Smooth muscle cell of the brain vasculature (primary cell): Measurements from ENCODE around the gene UNK.
"Not testable (repeated sequence)": the region's sequence is repeated elsewhere in the genome, so short reads cannot be mapped to it uniquely, and the experiment has no call there.

Source experiments
- DNase-seq: peaks from one replicate; pipeline ENCODE4 v3.0.0-alpha.2; 2012; ENCODE audit warnings: low read depth, low spot score

Gene UNK

DNA sequence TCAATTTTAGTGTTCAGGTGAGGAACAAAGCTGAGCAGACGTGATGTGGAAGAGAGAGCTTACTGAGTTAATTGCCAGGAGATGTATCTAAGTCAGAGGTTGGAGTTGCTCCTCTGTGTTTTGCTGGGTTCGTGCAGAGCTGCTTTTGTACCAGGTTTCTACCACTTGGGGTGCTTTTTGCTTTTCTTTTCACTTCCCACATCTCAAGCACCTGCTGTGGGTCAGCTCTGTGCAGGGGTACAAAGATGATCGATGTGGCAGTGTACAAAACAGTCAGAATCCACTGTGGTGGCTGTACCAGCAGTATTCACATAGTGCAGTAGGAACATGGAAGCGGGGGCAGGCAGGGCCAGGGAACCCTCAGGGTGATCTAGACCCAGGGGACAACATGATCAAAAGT lies 14.8 kb downstream of the UNK start:
- DNase-seq: no peak

DNA sequence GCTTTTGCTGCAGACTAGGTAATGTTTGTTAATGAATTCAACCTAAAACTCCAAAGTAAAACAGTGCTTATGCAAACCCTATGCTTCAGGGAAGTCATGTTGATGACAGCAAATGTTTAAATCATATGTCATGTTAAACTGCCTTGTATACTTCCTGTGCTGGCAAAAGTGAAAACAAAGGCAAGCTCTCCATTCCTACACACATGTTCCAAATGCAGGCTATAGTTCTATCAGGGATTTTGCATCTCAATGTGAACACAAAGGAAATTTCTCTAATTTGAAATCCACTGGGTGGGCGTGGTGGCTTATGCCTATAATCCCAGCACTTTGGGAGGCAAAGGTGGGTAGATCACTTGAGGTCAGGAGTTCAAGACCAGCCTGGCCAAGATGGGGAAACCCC lies 19.3 kb downstream of the UNK start:
- no peak for DNase-seq

DNA sequence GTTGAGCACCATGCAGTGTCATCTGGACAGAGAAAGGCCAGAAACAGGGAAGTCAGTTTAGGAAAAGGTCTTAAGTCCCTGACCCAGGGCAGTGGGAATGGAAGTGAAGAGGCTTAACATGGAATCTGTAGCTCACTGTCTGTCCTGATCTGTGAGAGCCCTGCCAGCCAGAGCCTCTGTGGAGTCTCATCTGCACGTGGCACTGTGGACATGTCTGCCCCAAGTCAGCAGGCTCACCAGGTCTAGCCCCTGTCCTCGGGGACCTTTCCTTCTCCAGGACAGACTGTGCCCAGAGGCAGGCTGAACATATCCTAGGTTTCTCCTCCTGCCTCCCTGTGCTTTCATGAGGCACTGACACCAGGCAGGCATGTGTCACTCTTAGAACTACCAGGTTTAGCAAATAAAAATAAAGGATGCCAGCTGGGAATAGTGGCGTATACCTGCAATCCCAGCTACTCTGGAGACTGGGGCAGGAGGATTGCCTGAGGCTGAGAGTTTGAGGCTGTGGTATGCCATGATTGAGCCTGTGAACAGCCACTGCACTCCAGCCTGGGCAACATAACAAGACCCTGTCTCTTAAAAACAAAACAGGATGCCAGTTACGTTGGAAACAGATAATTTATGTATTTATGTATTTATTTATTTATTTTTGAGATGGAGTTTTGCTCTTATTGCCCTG lies 22.4 kb downstream of the UNK start:
- no peak for DNase-seq

DNA sequence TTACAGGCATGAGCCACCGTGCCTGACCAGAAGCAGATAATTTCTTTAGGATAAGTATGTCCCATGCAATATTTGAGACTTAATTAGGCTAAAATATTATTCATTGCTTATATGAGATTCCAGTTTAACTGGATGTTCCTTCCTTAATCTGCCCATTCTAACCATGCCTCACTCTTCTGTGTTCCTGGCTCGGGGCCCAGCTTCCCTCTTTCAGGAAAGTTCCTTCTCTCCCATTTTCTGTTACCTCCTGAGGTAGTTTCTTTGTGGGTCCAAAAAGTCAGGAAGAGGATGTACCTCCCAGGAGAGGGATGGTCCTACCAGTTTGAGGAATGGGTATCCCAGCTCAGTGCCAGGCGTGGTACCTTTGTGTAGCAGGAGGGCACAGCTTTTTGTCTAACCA lies 23.3 kb downstream of the UNK start:
- no peak for DNase-seq

DNA sequence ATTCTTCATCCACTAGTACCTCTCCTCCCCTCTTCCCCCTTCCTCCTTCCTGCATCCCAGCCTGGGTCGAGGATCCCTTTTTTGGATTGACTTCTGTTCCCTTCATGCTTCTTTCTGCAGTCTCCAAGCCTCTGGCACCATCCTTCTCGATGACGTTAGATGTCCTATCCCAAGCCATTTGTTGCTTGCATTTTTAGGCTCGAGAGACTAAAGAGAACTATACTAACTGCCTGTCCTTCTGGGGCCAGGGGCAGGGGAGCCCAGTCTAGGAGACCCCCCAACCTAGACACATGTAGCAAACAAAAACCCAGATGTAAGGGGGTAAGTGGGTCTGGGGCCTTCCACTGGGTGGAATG lies 23.9 kb downstream of the UNK start:
- no peak for DNase-seq

DNA sequence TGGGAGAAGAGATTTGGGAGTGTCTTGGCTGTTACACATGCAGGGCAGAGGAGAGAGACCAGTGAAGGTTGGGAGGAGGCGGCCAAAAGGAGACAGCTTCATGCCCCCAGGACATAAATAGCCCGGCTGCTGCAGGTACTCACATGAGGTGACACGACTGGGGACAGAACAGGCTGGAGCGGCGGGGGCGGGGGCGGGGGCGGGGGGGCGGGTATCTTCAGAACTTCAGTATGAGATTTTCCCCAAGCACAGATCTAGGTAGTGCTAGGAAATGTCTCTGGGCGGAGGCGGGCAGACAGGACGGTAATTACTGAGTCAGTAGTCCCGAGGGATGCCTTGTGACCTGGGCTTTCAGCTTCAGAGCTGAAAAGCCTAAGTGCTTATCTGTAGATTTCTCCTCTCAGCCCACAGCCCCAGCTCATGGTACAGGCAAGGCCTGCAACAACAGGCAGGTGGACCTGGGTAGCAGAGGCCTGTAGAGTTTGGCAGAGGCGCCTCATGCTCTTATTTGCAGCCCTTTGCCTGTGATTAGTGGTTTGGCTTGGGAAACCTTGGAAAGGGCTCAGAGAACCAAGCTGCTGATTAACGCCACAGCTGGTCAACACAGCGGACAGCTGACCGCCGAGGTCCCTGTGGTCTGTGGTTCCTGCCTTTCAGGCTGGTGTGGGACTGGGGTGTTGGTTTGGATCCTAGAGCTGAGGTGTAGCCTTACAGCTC lies 24.5 kb downstream of the UNK start:
- DNase-seq: no peak

DNA sequence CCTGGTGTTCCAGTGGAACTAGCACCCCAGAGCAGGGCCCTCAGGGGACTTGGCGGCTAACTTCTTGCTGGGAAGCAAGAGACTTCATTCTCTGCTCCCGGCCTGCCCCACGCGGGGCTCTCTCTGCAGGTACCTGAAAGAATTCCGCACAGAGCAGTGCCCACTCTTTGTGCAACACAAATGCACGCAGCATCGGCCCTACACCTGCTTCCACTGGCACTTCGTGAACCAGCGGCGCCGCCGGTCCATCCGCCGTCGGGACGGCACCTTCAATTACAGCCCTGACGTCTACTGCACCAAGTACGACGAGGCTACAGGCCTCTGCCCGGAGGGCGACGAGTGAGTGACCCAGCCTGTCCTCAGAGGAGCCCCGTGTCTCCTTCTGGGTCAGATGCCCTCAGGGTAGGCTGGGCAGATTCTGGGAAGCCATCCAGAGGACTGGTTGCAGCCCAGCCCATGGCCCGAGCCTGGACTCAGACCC lies 25.1 kb downstream of the UNK start:
- DNase-seq: no peak

DNA sequence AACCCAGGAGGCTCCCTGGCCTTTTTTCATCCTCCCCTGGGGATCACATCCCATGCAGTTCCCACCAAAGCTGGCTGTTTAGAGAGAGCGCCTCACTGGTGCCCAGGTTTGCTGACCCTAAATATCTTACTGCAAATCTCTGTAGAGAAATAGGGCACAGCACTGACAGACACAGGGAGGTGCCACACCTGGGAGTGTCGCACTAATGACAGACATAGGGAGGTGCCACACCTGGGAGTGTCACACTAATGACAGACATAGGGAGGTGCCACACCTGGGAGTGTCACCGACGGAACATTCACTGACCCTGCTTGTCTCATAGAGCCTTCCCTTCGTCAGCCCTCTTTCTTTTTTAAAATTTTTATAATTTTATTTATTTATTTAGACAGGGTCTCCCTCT lies 25.6 kb downstream of the UNK start:
- no peak for DNase-seq

DNA sequence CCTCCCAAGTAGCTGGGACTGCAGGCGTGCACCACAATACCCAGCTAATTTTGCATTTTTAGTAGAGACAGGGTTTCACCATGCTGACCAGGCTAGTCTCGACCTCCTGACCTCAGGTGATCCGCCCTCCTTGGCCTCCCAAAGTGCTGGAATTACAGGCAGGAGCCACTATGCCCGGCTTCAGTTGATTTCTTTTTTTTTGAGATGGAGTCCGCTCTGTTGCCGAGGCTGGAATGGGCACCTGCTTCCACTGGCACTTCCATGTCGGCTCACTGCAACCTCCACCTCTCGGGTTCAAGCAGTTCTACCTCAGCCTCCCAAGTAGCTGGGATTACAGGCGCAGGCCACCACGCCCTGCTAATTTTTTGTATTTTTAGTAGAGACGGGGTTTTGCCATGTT lies 26.1 kb downstream of the UNK start:
- DNase-seq: not testable (repeated sequence)

DNA sequence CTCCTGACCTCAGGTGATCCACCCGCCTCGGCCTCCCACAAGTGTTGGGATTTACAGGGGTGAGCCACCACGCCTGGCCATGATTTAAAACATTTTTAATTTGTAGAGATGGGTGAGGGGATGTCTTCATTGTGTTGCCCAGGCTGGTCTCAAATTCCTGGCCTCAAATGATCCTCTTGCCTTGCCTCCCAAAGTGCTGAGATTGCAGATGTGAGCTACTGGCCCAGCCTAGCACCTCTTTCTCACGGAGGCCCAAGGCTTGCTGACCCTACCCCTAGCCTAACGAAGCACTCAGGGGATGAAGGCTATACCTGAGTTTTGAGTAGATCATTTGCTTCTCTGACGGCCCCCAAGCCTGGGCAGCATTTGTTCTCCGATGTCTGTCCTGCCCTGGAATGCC lies 26.6 kb downstream of the UNK start:
- no peak for DNase-seq

DNA sequence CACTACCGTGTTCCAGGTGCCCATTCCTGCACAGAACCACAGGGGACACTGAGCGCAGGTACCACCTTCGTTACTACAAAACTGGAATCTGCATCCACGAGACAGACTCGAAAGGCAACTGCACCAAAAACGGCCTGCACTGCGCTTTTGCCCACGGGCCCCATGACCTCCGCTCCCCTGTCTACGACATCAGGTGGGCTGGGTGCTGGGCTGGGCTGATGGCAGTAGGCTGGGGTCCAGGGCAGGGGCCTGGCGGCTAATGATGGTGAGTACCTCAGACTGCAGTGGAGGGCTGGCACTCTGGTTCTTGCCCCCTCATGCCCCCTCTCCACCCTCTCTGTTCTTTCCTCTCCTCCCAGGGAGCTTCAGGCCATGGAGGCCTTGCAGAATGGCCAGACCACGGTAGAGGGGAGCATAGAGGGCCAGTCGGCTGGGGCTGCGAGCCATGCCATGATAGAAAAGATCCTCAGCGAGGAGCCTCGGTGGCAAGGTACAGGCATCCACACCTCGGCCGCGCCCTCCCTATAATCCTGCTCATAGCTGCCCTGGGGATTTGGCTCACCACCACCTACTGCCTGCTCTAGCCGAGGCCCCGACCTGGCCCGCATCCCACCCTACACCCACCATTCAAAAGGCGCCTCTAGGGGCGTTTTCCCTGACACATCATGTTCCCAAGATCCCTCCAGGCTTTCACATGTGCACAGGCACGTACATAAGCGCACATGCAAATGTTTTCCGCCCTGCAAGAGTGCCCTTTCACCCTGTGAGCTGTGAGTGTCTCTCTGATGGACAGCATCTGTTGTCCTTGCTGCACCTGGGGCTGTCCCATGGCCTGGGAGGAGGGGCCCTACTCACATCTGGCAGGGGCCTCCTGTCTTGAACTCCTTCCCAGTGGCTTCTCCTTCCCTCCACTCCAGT lies 27.7 kb downstream of the UNK start:
- DNase-seq: no peak

DNA sequence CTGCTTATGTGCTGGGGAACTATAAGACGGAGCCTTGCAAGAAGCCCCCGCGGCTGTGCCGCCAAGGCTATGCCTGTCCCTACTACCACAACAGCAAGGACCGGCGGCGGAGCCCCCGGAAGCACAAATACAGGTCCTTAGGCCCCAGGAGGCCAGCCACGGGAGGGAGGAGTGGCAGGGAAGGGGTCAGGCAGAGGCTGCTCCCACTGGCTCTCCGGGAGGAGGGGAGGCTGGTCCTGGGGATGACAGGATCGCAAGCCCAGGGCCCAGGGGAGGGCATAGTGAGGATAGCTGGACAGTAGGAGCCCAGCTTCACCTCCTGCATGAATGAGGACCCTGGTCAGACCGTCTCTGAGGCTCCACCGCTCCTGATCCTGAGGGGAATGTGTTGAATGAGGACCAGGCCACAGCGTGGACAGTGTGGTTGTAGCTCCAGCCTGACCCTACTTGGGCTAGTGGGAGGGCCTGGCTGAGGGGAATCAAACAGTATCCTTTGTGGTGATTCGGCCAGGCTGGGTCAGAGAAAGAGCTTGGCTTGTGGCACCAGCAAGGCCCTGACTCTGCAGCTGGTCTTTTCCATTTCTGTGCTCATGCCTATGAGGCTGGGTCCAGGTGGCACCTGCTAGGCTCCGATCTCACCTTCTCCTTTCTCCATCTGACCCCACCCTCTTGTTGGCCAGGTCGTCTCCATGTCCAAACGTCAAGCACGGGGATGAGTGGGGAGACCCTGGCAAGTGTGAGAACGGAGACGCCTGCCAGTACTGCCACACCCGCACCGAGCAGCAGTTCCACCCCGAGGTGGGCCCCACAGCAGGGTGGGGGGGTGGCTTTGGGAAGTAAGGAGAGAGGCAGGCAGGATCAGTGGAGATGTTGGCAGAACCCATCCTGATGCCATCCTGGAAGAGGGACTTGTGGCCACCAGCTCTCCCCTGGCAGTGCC lies 28.7 kb downstream of the UNK start:
- no peak for DNase-seq

DNA sequence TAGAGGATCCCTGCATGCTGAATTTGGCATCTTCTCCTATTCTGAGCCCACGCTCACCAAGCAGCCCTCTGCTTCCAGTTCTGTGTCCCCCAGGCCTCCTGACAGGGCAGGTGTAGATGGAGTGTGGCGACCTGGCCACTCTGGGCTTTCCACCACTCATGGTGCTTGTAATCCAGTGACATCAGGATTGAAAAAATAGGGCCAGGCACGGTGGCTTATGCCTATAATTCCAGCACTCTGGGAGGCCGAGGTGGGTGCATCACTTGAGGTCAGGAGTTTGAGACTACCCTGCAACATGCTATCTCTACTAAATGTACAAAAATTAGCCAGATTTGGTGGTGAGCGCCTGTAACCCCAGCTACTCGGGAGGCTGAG lies 29.4 kb downstream of the UNK start:
- no peak for DNase-seq

DNA sequence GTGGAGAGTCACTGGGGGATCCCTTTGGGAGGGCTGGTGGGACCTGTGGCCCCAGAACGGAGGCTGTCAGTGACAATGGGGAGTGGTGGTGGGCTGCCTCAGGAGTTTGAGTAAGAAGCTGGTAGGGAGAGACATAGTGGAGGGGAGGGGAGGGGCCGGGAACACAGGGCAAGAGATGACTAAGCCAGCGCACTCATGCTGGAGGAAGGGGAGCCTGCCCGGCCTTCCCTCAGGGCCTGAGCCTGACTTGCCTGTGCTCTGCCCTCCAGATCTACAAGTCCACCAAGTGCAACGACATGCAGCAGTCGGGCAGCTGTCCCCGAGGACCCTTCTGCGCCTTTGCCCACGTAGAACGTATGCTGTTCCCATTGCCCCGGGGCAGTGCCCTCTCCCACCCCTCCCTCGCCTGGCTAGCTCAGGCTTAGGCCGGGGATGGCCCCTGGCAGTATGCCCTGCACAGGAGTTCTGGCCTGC lies 30.3 kb downstream of the UNK start:
- DNase-seq: no peak

DNA sequence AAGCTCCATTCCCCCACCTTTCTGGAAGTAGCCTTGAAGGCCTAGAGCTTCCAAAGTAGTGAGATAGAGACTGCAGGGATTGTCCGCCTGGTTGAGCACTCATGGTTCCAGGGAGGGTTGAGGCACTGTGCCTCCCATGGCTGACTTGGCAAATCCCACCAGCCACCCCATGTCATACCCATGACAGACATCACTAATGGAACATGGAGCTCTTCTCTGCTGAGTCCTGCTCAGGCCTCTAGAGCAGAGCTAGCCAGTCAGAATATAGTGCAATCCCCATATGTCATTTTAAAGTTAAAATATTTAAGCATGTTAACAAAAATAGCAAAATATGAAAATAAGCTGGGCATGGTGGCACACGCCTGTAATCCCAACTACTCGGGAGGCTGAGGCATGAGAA lies 30.8 kb downstream of the UNK start:
- no peak for DNase-seq

DNA sequence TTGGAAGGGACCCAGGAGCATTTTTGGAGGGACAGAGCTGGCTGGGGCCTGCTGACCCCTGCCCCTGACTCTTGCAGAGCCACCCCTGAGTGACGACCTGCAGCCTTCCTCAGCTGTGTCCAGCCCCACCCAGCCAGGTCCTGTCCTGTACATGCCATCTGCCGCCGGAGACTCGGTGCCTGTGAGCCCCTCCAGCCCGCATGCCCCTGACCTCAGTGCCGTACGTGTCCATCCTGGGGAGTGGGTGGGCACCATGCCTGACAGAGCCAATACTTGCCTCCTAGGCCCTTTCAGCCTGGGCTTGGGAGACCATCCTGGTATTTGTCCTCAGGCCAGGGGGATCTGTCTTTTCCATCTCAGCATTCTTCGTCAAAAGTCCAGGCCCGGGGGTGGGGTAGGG lies 32.1 kb downstream of the UNK start:
- DNase-seq: no peak

DNA sequence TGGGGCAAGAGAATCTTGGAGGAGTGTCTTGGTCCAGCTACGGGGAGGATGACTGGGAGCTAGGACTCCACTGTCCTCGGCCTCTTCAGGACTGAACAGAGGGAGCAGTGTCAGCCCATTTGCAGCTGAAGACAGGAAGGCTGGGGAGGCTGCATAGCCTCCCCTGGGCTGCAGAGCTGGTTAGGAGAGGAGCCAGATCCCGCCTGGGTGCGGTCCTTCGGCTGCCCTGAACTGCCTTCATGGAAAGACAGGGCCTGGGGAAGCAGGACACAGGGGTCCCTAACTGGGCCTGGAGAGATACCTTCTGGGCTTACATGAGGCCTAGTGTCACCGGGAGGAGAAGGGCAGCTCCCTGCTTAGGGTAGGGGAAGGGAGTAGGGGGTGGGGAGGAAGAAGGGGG lies 33.0 kb downstream of the UNK start:
- no peak for DNase-seq

DNA sequence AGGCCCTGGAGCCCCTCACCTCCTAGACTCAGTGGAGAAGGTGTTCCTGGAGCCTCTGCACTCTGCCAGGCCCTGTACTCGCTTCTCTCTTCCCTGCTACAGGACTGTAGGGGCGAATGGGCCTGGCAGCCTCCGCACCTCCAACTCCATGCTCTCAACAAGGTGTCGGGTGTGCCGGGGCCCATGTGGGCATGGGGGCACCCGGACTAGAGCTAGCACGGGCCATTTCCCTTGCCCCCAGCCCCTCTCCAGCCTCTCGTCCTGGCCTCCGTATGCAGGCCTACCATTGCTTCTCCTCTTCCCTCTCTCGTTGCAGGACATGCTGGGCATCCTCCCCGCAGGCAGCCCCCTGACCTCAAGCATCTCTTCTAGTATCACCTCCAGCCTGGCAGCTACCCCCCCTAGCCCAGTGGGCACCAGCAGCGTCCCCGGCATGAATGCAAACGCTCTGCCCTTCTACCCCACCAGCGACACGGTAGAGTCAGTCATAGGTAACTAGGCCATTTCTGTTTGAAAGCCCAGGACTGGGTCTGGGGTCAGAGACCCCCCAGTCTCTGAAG lies 33.8 kb downstream of the UNK start:
- no peak for DNase-seq

DNA sequence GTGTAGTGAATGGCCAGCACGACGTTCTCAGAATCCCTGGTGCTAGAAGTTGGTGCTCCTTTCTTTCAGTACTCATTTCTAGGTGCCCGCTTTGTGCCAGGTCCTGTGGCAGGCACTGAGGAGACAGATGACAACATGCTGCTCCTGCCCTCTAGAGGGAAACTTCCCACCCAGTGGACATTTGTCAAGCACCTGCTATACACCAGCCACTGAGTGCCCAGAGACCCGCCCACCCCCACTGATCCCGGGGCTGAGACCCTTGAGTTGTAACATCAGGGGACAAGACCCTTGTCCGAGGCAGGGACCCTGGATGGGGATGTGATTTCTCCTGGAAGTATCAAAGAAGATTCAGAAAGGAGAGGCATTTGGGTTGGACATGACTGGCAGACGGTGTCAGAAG lies 34.5 kb downstream of the UNK start:
- no peak for DNase-seq

DNA sequence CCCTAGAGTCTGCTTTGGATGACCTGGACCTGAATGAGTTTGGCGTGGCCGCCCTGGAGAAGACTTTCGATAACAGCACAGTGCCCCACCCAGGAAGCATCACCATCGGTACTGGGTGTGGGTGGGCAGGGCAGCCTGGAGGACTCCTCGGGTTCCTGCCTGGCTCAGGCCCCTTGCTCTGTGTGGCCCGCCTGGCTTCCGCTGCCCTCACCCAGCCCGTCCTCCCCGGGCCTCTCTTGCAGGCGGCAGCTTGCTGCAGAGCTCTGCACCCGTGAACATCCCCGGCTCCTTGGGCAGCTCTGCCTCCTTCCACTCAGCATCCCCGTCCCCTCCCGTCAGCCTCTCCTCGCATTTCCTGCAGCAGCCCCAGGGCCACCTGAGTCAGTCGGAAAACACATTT lies 35.1 kb downstream of the UNK start:
- DNase-seq: no peak
